ENCODE measurements around the gene SYT3.

The SYT3 gene

GRCh38 chr19:50639121-50640112 is at the start of gene SYT3 (continued):
- TF ChIP-seq AEBP2 (tag by site-specific recombination; IDR thresholded peaks at IDR 0.05; ENCODE audit: borderline replicate concordance) (no peak), ZSCAN4 (tag by site-specific recombination; IDR thresholded peaks at IDR 0.05) (0 out of 2 replicates have a peak, but pooled peaks have one; percentile 16), ZBTB44 (tag by site-specific recombination; IDR thresholded peaks at IDR 0.05) (peak; percentile 25; the same call in 1 of the 2 replicates), ZNF785 (tag by site-specific recombination; IDR thresholded peaks at IDR 0.05) (no peak), ZNF362 (tag by site-specific recombination; IDR thresholded peaks at IDR 0.05) (peak; percentile 91), GLIS1 (tag by site-specific recombination; IDR thresholded peaks at IDR 0.05) (peak; percentile 24; the same call in 1 of the 2 replicates), ZBTB7A (tag by site-specific recombination; IDR thresholded peaks at IDR 0.05; ENCODE audit: low read depth) (0 out of 2 replicates have a peak, but pooled peaks have one; percentile 20), KLF9 (tag by site-specific recombination; IDR thresholded peaks at IDR 0.05; ENCODE audit: low read depth) (0 out of 2 replicates have a peak, but pooled peaks have one; percentile 34), ZBTB11 (tag by site-specific recombination; conservative IDR thresholded peaks at IDR 0.05; ENCODE audit: low read depth) (peak; percentile 30; the same call in 1 of the 2 replicates), ZNF23 (tag by site-specific recombination; IDR thresholded peaks at IDR 0.05; ENCODE audit: borderline replicate concordance) (no peak)

GRCh38 chr19:50688766-50689165 is 49.1 kb upstream of the SYT3 start:
- Histone ChIP-seq H3K36me3 (ENCODE audit: control insufficient read depth in 2 of 2, insufficient read depth in 1 of 2, low read length in 2 of 2) (no peaks in the 10 kb centered on the region), H3K9me3 (ENCODE audit: control insufficient read depth, insufficient read depth, low read depth, low read length) (no peaks in the 10 kb centered on the region), H3K4me3 (ENCODE audit: low read depth, low read length) (no peak overlapping the region), H3K27ac (ENCODE audit: extremely low read depth, low read depth, low read length) (no peak overlapping the region), H3K4me1 (ENCODE audit: control insufficient read depth, insufficient read depth, low read length) (no peaks in the 10 kb centered on the region)
- ChIA-PET POLR2A (no interaction called here), CTCF (interaction anchor here (0.6 to 1.4 kb wide), 3 partner anchors 19 to 145 kb away, joined by 3 to 7 read pairs (median 3); no protein-coding TSS in a partner anchor)
- TF ChIP-seq ZNF391 (tag by site-specific recombination; IDR thresholded peaks at IDR 0.05; ENCODE audit: borderline replicate concordance, low read depth): no peak
- no peak for TF ChIP-seq ZNF211 (tag by site-specific recombination; IDR thresholded peaks at IDR 0.05; ENCODE audit: low read depth)
- no peak for TF ChIP-seq SALL2 (tag by site-specific recombination; IDR thresholded peaks at IDR 0.05; ENCODE audit: borderline replicate concordance)
- TF ChIP-seq ZNF416 (tag by site-specific recombination; IDR thresholded peaks at IDR 0.05): no peak
- TF ChIP-seq ELK4 (IDR thresholded peaks at IDR 0.05; ENCODE audit: borderline replicate concordance, low read depth, low read length): no peak
- TF ChIP-seq EGR2 (tag by site-specific recombination; IDR thresholded peaks at IDR 0.05; ENCODE audit: low read depth): no peak
- TF ChIP-seq ZNF561 (tag by site-specific recombination; IDR thresholded peaks at IDR 0.05; ENCODE audit: borderline replicate concordance): no peak
- TF ChIP-seq ZNF473 (tag by site-specific recombination; IDR thresholded peaks at IDR 0.05): no peak
- TF ChIP-seq ZBTB44 (tag by site-specific recombination; IDR thresholded peaks at IDR 0.05): no peak
- TF ChIP-seq PATZ1 (tag by site-specific recombination; IDR thresholded peaks at IDR 0.05): no peak

Measured in HEK293 (cell line).